Activated CD8-positive, alpha-beta T cell treated with anti-CD3 and anti-CD28 coated beads for 36 hours (primary cell): ENCODE data around the gene CYP51A1. TPM values are rescaled to one million over a fixed set of nuclear protein-coding genes. Genes with fewer than 3 reads are reported as not detected.

Experiments
- ATAC-seq: fragments of 200-7000 bp; cut with Tn5 transposase; one replicate; pipeline ENCODE4 v1.10.0; 2021; ENCODE audit warnings: mild to moderate bottlenecking, moderate library complexity
- CTCF ChIA-PET: fragments of 350-600 bp; sonication (Branson Sonifier 250); formaldehyde crosslinking; loops from one replicate; lab custom pipeline; 2021; ENCODE audit warnings: antibody characterized with exemption; lab: Charles Lee
- POLR2A ChIA-PET: fragments of 350-600 bp; sonication (Branson Sonifier 250); formaldehyde crosslinking; loops from one replicate; lab custom pipeline; 2021; ENCODE audit warnings: antibody characterized with exemption; lab: Charles Lee
- DNase-seq: peaks from one replicate; pipeline ENCODE4 v3.0.0-alpha.2; 2020
- H3K27ac Mint-ChIP-seq: one replicate; pipeline ENCODE4 v1.8.0; 2021; ENCODE audit warnings: mild to moderate bottlenecking, mixed read lengths
- H3K27me3 Mint-ChIP-seq: one replicate; pipeline ENCODE4 v1.8.0; 2021; ENCODE audit warnings: mixed read lengths
- H3K36me3 Mint-ChIP-seq: one replicate; pipeline ENCODE4 v1.8.0; 2021; ENCODE audit warnings: low read depth, mixed read lengths
- H3K4me1 Mint-ChIP-seq: one replicate; pipeline ENCODE4 v1.8.0; 2021; ENCODE audit warnings: low read depth, mixed read lengths
- H3K4me3 Mint-ChIP-seq: one replicate; pipeline ENCODE4 v1.8.0; 2021; ENCODE audit warnings: mild to moderate bottlenecking, moderate library complexity, mixed read lengths
- H3K9me3 Mint-ChIP-seq: one replicate; pipeline ENCODE4 v1.8.0; 2021; ENCODE audit warnings: mixed read lengths
- CTCF ChIP-seq: fragments of 200-600 bp; IDR thresholded peaks from one replicate; pipeline ENCODE4 v1.8.0; 2022; ENCODE audit warnings: antibody characterized with exemption, mild to moderate bottlenecking
- intact Hi-C: fragments of 100-400 bp; cut with micrococcal nuclease; formaldehyde crosslinking; loops from one replicate; pipeline ENCODE4 v1.10.0; 2022
- total RNA-seq, 2 experiments: library from RNA; stranded (reverse); gene quantifications; one replicate each; pipeline ENCODE4 v1.2.3, GENCODE V29; 2021

CYP51A1 gene
- total RNA-seq, 2 experiments from 2014 or later, result 54.8 to 57.2 TPM

GRCh38 chr7:92131093-92131492 lies 3.2 kb downstream of the CYP51A1 start:
- H3K4me3 Mint-ChIP-seq, result no peak overlapping the region
- ATAC-seq (no peak), DNase-seq (no peak)
- POLR2A ChIA-PET, result no interaction called here
- H3K36me3 Mint-ChIP-seq, result peaks cover 43% of the 10 kb centered on the region
- no peaks in the 10 kb centered on the region for H3K9me3 Mint-ChIP-seq
- CTCF ChIA-PET, result no interaction called here
- intact Hi-C loops, result no loop called here
- H3K4me1 Mint-ChIP-seq, result peaks cover 29% of the 10 kb centered on the region
- TF ChIP-seq CTCF, result no peak
- H3K27me3 Mint-ChIP-seq, result no peaks in the 10 kb centered on the region
- H3K27ac Mint-ChIP-seq, result no peak overlapping the region

- H3K27me3 Mint-ChIP-seq, result no peaks in the 10 kb centered on the region
- H3K4me1 Mint-ChIP-seq, result peaks cover 6% of the 10 kb centered on the region
- H3K9me3 Mint-ChIP-seq, result peaks cover 2% of the 10 kb centered on the region
- H3K27ac Mint-ChIP-seq, result no peak overlapping the region
- POLR2A ChIA-PET, result no interaction called here
- H3K4me3 Mint-ChIP-seq, result no peak overlapping the region
- DNase-seq (no peak), ATAC-seq (no peak)
- no peak for TF ChIP-seq CTCF
- intact Hi-C loops, result no loop called here
- CTCF ChIA-PET, result no interaction called here
- peaks cover 64% of the 10 kb centered on the region for H3K36me3 Mint-ChIP-seq
Observed at GRCh38 chr7:92121681-92122080, 12.6 kb downstream of the CYP51A1 start.

GRCh38 chr7:92119213-92119759 lies 15.0 kb downstream of the CYP51A1 start:
- no peak for TF ChIP-seq CTCF
- Mint-ChIP-seq H3K4me3 (no peak overlapping the region), H3K9me3 (peaks cover 2% of the 10 kb centered on the region), H3K27ac (no peak overlapping the region), H3K36me3 (peaks cover 68% of the 10 kb centered on the region), H3K27me3 (no peaks in the 10 kb centered on the region), H3K4me1 (peaks cover 6% of the 10 kb centered on the region)
- no peak for ATAC-seq
- no peak for DNase-seq
- ChIA-PET CTCF (no interaction called here), POLR2A (no interaction called here)
- intact Hi-C loops, result no loop called here

- ChIA-PET CTCF (no interaction called here), POLR2A (no interaction called here)
- intact Hi-C loops, result no loop called here
- ATAC-seq (no peak), DNase-seq (no peak)
- H3K27ac Mint-ChIP-seq, result no peak overlapping the region
- no peaks in the 10 kb centered on the region for H3K27me3 Mint-ChIP-seq
- no peak overlapping the region for H3K4me3 Mint-ChIP-seq
- H3K9me3 Mint-ChIP-seq, result peaks cover 2% of the 10 kb centered on the region
- peaks cover 54% of the 10 kb centered on the region for H3K36me3 Mint-ChIP-seq
- H3K4me1 Mint-ChIP-seq, result peaks cover 6% of the 10 kb centered on the region
- no peak for TF ChIP-seq CTCF
Observed at GRCh38 chr7:92116949-92117348, 17.3 kb downstream of the CYP51A1 start.

GRCh38 chr7:92115821-92116220 lies 18.5 kb downstream of the CYP51A1 start:
- no peak overlapping the region for H3K4me3 Mint-ChIP-seq
- H3K27me3 Mint-ChIP-seq, result no peaks in the 10 kb centered on the region
- POLR2A ChIA-PET, result no interaction called here
- H3K27ac Mint-ChIP-seq, result no peak overlapping the region
- H3K9me3 Mint-ChIP-seq, result peaks cover 2% of the 10 kb centered on the region
- H3K4me1 Mint-ChIP-seq, result peaks cover 6% of the 10 kb centered on the region
- peaks cover 44% of the 10 kb centered on the region for H3K36me3 Mint-ChIP-seq
- no peak for TF ChIP-seq CTCF
- intact Hi-C loops, result no loop called here
- CTCF ChIA-PET, result no interaction called here
- no peak for ATAC-seq
- DNase-seq, result no peak
